ENCODE data around the gene PCDHA11.

GRCh38 chr5:140823475-140823874, 45.3 kb upstream of the PCDHA11 start:
- no peak for TF ChIP-seq CTCF (IDR thresholded peaks at IDR 0.05)
- no peak for TF ChIP-seq POLR2A (IDR thresholded peaks at IDR 0.05)

All from lower leg skin (tissue), 3 donors.